Osteoblast (primary cell): Measurements from ENCODE around the gene TAS2R42. TPM values are rescaled to one million over a fixed set of nuclear protein-coding genes. Genes with fewer than 3 reads are reported as not detected.
A peak's percentile ranks its signal among the peaks of the same experiment; 100 is the strongest.

Experiments
- DNase-seq: peaks from one replicate; pipeline ENCODE4 v3.0.0; 2011; ENCODE audit warnings: low spot score, mixed read lengths; ENCODE audit not compliant: insufficient read length; ENCODE audit errors: missing footprints
- H2AFZ ChIP-seq: 2 replicates; pipeline ENCODE4 v1.6.0; 2011; ENCODE audit warnings: mild to moderate bottlenecking, low read length
- H3K27ac ChIP-seq: 2 replicates; pipeline ENCODE4 v1.5.1; 2011; ENCODE audit warnings: mild to moderate bottlenecking, low read depth, low read length, moderate library complexity
- H3K27me3 ChIP-seq: 2 replicates; pipeline ENCODE4 v1.6.0; 2012; ENCODE audit warnings: mild to moderate bottlenecking, control low read depth, inconsistent platforms, low read length, moderate library complexity; ENCODE audit not compliant: insufficient read depth
- H3K36me3 ChIP-seq: 2 replicates; pipeline ENCODE4 v1.5.1; 2011; ENCODE audit warnings: mild to moderate bottlenecking, low read length, control low read depth, moderate library complexity; ENCODE audit not compliant: insufficient read depth
- H3K4me1 ChIP-seq: 2 replicates; pipeline ENCODE4 v1.5.1; 2011; ENCODE audit warnings: mild to moderate bottlenecking, low read length, control low read depth, moderate library complexity; ENCODE audit not compliant: insufficient read depth
- H3K4me2 ChIP-seq: 2 replicates; pipeline ENCODE4 v1.6.0; 2011; ENCODE audit warnings: mild to moderate bottlenecking, low read length; ENCODE audit not compliant: insufficient read depth
- H3K4me3 ChIP-seq: fragments of 200-600 bp; sonication (generic); 3 replicates; pipeline ENCODE4 v1.5.1; 2012; ENCODE audit warnings: mild to moderate bottlenecking, low read length, inconsistent platforms; ENCODE audit not compliant: insufficient read depth
- H3K79me2 ChIP-seq: 2 replicates; pipeline ENCODE4 v1.6.0; 2012; ENCODE audit warnings: mild to moderate bottlenecking, low read length, control low read depth, inconsistent platforms; ENCODE audit not compliant: insufficient read depth
- H3K9me3 ChIP-seq: 2 replicates; pipeline ENCODE4 v1.5.1; 2011; ENCODE audit warnings: low read depth, low read length, control low read depth
- H4K20me1 ChIP-seq: 2 replicates; pipeline ENCODE4 v1.6.0; 2012; ENCODE audit warnings: mild to moderate bottlenecking, low read length, control low read depth; ENCODE audit not compliant: insufficient read depth
- total RNA-seq: library from RNA; depleted of rRNA; stranded (reverse); fragments of >200 nt; gene quantifications from 2 replicates; pipeline ENCODE4 v1.2.3, GENCODE V29; 2012
- TF ChIP-seq, protein P1 (sequence below): IDR thresholded peaks from 2 replicates; pipeline ENCODE4 v1.5.1; 2011; ENCODE audit warnings: mild to moderate bottlenecking, low read depth, low read length, moderate library complexity; ENCODE audit errors: extremely low read depth

Gene TAS2R42
- total RNA-seq, 1 donor: not detected

GRCh38 chr12:11171145-11171968 is 15.4 kb downstream of the TAS2R42 start, which contains the start of gene SMIM10L1:
SMIM10L1 (plus strand) TSS chr12:11171194; CDS start chr12:11171357, 163 bp downstream.
- H3K36me3 ChIP-seq: no peaks in the 10 kb centered on the region
- peaks cover 18% of the 10 kb centered on the region for H3K4me1 ChIP-seq
- H3K27me3 ChIP-seq: no peaks in the 10 kb centered on the region
- DNase-seq: peak; percentile 96
- peak within 1 kb of the TSS; percentile 91 for H3K27ac ChIP-seq
- peak within 1 kb of the TSS; percentile 95 for H2AFZ ChIP-seq
- H3K79me2 ChIP-seq: peaks cover 90% of the 10 kb centered on the region
- TF ChIP-seq, protein P1, sequence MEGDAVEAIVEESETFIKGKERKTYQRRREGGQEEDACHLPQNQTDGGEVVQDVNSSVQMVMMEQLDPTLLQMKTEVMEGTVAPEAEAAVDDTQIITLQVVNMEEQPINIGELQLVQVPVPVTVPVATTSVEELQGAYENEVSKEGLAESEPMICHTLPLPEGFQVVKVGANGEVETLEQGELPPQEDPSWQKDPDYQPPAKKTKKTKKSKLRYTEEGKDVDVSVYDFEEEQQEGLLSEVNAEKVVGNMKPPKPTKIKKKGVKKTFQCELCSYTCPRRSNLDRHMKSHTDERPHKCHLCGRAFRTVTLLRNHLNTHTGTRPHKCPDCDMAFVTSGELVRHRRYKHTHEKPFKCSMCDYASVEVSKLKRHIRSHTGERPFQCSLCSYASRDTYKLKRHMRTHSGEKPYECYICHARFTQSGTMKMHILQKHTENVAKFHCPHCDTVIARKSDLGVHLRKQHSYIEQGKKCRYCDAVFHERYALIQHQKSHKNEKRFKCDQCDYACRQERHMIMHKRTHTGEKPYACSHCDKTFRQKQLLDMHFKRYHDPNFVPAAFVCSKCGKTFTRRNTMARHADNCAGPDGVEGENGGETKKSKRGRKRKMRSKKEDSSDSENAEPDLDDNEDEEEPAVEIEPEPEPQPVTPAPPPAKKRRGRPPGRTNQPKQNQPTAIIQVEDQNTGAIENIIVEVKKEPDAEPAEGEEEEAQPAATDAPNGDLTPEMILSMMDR: no peak
- peaks cover 34% of the 10 kb centered on the region for H4K20me1 ChIP-seq
- no peaks in the 10 kb centered on the region for H3K9me3 ChIP-seq
- H3K4me3 ChIP-seq: peak within 1 kb of the TSS; percentile 93
- peak within 1 kb of the TSS; percentile 97 for H3K4me2 ChIP-seq

DNA sequence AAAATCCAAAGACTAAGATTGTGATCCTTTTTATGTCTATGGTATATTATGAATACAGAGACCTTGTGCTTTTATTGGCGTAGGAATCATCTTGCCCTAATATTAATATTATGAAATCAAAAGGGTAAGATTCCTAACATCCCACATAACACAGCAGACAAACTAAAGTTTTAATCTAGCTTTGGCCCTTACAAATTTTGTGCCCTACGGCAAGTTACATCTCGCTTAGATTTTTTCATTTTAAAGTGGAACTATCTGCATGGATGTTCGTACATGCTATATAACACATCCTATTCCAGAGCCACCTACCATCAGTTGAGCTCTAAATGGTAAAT is 16.0 kb downstream of the TAS2R42 start:
- H3K36me3 ChIP-seq: no peaks in the 10 kb centered on the region
- H3K4me1 ChIP-seq: peaks cover 18% of the 10 kb centered on the region
- H3K27ac ChIP-seq: peak overlapping the region; percentile 91
- no peaks in the 10 kb centered on the region for H3K27me3 ChIP-seq
- peak overlapping the region; percentile 94 for H2AFZ ChIP-seq
- H4K20me1 ChIP-seq: peaks cover 39% of the 10 kb centered on the region
- H3K4me3 ChIP-seq: peak overlapping the region; percentile 93
- DNase-seq: no peak
- TF ChIP-seq, protein P1: no peak
- peaks cover 91% of the 10 kb centered on the region for H3K79me2 ChIP-seq
- H3K9me3 ChIP-seq: no peaks in the 10 kb centered on the region
- H3K4me2 ChIP-seq: peak overlapping the region; percentile 97

DNA sequence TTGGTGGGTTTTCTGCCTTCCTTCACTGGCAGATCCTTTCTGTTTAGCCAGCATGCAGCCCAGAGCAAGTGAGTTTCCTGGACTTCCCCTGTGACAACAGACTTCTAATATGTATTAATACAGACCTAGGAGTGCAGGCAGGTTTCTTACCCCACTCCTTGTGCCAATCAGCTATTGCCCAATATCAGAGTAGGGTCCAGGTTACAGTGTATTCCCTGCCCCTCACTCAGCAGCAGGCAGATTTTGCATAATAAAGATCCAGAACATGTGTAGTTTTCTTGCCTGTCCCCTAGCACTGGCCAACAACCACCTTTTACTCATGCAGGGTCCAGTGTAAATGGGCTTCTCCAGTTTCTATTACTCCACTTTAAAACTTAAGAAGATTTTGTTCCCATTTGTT is 20.4 kb downstream of the TAS2R42 start:
- H2AFZ ChIP-seq: no peak overlapping the region
- H4K20me1 ChIP-seq: peaks cover 34% of the 10 kb centered on the region
- no peak overlapping the region for H3K27ac ChIP-seq
- no peaks in the 10 kb centered on the region for H3K27me3 ChIP-seq
- no peaks in the 10 kb centered on the region for H3K36me3 ChIP-seq
- no peaks in the 10 kb centered on the region for H3K9me3 ChIP-seq
- TF ChIP-seq, protein P1: no peak
- DNase-seq: peak; percentile 55
- peaks cover 93% of the 10 kb centered on the region for H3K79me2 ChIP-seq
- no peak overlapping the region for H3K4me3 ChIP-seq
- H3K4me2 ChIP-seq: no peak overlapping the region
- peaks cover 18% of the 10 kb centered on the region for H3K4me1 ChIP-seq

- Histone ChIP-seq H3K4me3 (no peak overlapping the region), H3K27me3 (no peaks in the 10 kb centered on the region), H4K20me1 (peaks cover 27% of the 10 kb centered on the region), H3K27ac (no peak overlapping the region), H3K4me1 (peaks cover 7% of the 10 kb centered on the region), H3K4me2 (no peak overlapping the region), H2AFZ (no peak overlapping the region), H3K9me3 (no peaks in the 10 kb centered on the region), H3K79me2 (peaks cover 94% of the 10 kb centered on the region), H3K36me3 (no peaks in the 10 kb centered on the region)
- DNase-seq: no peak
- TF ChIP-seq, protein P1: no peak
Observed at GRCh38 chr12:11164384-11164783, 22.4 kb downstream of the TAS2R42 start.
